GM21723 (cell line): ENCODE measurements around the gene NTF3.

Experiments
- ATAC-seq: cut with Tn5 transposase; IDR thresholded peaks from one replicate; pipeline ENCODE4 v1.9.1; 2021; ENCODE audit warnings: mild to moderate bottlenecking, moderate library complexity; ENCODE audit not compliant: unreplicated experiment

Gene NTF3

DNA sequence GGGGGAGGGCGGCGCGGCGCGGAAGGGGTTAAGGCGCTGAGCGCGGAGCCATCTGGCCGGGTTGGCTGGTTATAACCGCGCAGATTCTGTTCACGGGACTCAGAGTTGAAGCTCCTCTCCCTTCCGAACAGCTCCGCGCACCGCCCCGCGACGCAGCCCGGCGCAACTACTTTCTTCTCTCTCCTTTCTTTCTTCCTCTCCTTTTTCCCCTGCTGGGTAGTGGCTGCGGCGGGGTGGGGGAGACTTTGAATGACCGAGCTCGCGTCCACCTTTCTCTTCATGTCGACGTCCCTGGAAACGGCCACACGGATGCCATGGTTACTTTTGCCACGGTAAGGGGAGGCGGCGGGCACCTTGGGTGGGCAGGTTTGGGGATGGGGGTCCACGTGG lies at the start of gene NTF3:
Gene NTF3 (plus strand): TSS at position 98 of the 390 bp plus-strand sequence. CDS start 217 bp downstream, at position 315.
- ATAC-seq = no peak

DNA sequence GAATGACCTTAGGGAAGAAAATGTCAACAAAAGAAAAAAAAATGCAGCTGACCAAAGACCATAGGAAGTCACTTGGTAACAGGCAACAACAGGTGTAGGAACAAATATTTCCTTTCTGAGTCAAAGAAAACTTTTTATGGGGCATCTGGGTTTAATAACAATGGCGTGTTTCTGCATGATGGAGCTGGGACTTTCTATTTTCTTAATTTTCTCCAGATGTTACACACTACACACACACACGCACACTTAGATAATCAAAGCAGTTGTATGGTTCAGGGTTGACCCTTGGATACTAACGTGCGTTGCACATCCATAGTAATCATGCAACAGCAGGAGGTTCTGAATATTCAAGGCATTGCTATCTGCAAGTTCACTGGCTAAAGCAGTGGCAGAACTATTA lies 47.9 kb upstream of the NTF3 start:
- no peak for ATAC-seq

- no peak for ATAC-seq
Observed at GRCh38 chr12:5388581-5389535, 43.0 kb upstream of the NTF3 start.

GRCh38 chr12:5390174-5390799 lies 41.6 kb upstream of the NTF3 start:
- no peak for ATAC-seq

DNA sequence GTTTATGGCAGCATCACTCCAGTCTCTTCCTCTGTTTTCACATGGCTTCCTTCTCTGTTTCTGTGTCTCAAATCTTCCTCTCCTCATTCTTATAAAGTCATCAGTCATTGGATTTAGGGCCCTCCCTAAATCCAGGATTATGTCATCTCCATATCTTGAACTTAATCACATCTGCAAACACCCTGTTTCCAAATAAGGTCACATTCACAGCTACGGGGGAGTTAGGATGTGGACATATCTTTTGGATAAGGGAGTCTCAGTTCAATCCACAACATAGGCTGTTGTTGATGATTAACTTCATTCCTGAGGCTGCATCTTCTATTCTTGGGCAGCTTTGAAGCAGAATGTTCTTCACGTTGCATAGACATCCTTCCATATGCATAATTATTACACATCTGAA lies 40.3 kb upstream of the NTF3 start:
- ATAC-seq = no peak

- no peak for ATAC-seq
Observed at GRCh38 chr12:5392961-5393360, 38.9 kb upstream of the NTF3 start.

DNA sequence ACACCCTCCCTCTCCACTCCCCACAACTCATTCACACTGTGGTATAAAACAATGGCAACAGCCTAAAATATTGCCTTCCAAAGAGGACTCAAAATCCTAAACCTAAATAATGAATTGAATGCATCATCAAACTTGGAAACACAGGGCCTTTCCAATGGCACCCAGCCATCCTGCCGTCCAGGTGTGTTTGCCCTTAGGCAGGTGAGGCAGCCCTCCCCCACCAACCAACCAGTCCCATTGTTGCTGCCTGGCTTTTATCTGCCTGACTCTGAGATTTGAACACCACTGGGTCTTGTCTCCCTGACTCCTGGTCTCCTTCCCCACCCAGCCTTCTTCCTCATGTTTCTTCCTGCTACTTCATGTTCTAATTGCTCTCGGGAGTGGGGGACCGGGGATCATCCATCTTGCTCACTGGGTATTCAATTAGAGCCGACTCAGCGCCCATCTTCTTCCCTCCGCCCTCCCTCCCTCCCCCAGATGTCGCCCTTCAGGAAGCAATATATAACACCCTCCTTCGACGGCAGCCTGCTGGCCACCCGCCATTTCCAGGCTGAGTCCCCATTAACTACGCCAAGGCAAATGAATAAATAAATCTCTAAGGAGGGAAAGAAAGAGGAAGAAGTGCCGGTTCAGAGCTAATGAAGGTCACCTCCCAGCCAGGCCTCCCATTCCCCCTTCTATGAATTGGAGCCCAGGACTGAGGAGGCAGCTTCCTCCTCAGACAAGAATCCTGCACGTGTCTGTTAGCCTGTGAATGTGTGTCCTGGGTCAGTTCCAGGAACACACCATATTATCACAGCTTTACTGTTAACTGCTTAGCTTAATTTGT lies 36.3 kb upstream of the NTF3 start:
- ATAC-seq = no peak

DNA sequence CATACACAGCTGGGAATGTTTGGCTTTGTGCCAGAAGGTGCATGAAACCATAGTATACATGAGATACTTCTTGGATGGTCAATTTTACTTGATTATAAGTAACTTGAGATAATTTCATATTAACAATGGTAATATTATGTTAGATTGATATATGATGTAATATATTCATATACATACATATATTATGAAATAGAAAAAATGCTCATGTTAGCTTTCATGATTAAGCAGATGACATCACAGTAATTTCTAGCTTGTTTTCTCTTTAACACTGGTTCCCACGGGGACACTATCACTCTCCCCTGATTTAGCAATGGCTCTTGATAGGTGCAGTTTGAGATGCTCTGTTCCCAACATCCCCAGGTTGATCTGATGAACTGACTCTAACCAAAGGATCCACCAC lies 35.4 kb upstream of the NTF3 start:
- no peak for ATAC-seq

DNA sequence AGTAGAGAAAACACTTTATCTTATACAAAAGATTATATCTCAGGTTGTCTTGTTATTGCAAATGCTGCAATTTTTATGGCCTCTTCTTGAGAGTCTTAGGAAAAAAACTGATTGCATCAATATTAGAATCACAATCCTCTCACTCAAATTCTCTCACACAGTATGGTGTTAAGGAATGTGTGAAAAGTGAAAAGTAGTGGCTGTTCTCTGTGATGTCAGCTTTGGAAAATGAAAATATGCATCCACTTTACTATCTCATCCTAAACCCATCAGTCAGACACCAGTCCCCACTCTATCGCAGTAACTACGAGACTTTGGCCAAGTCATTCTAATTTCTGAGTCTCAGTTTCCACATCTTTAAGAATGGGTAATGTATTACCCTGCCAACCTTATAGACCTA lies 32.6 kb upstream of the NTF3 start:
- no peak for ATAC-seq

- ATAC-seq = no peak
Observed at GRCh38 chr12:5402009-5402935, 29.6 kb upstream of the NTF3 start.

- ATAC-seq = no peak
Observed at GRCh38 chr12:5403411-5403810, 28.5 kb upstream of the NTF3 start.

GRCh38 chr12:5407034-5407856 lies 24.7 kb upstream of the NTF3 start:
- no peak for ATAC-seq

DNA sequence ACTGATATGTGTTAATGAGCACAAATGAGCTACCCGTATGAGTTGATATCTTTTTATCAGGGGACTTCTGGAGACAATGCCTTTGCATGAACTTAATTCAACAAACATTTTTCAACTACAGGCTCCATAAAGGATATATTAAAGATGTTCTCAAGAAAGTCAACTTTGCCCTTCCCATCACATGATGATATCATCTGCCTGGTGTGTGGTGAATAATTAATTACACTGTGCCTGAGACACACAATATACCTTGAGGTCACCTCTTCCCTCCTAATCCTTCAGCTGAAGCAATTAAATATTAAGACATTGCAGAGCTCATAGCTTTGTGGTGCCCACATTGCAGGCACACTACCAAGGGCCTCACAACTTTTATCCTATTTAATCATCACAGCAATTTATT lies 22.3 kb upstream of the NTF3 start:
- no peak for ATAC-seq

GRCh38 chr12:5416571-5416970 lies 15.3 kb upstream of the NTF3 start:
- no peak for ATAC-seq

DNA sequence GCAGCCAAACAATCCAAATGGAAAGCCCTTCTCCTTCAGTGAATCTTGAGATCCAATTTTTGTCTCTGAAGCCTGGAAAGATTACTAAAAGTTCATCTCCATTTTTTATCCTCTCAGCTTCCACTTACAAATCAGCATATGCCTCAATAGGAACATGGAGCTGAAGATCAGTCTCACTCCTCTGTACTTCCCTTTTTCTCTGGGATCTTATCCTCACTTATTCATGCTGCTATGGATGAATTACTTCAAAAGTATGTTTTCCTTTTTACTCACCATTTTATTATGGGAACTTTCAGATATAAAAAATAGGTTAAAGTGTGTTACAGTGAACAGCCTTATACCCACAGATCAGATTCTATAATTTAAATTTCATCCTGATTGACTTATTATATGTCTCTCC lies 14.4 kb upstream of the NTF3 start:
- ATAC-seq = no peak

GRCh38 chr12:5428332-5429221 lies 3.3 kb upstream of the NTF3 start:
- ATAC-seq = no peak

GRCh38 chr12:5429741-5430557 lies 2.0 kb upstream of the NTF3 start:
- ATAC-seq = no peak
